Stimulated activated CD4-positive, alpha-beta T cell treated with anti-CD3 and anti-CD28 coated beads, Interleukin-15, amount 100 ng/mL, for 24 hours (primary cell): Measurements from ENCODE around the gene ITGAV.

Source experiments
- DNase-seq: peaks from one replicate; pipeline ENCODE4 v3.0.0-alpha.2; 2020

ITGAV gene

GRCh38 chr2:186575856-186576255 is 14.0 kb upstream of the ITGAV start:
- no peak for DNase-seq

- no peak for DNase-seq
Observed at GRCh38 chr2:186576614-186577013, 13.2 kb upstream of the ITGAV start.

DNA sequence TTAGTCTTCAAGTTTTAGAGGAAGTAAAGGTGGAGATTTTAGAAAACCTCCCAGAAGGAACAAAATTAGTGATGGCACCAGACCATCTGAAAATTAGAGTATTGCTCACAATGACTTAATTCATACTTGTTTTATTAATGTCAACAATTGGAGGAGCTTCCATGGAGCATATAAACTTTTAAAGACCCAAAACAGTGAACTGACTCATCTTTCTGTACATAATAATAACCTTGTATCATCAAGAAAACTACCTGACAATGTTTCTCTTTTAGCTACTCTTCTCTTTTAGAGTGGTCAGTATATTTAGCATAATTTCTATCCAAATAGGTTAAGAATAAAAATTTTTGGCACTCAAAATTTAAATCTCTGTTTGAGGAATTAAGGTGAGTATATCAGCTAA is 7.2 kb upstream of the ITGAV start:
- DNase-seq, result no peak

DNA sequence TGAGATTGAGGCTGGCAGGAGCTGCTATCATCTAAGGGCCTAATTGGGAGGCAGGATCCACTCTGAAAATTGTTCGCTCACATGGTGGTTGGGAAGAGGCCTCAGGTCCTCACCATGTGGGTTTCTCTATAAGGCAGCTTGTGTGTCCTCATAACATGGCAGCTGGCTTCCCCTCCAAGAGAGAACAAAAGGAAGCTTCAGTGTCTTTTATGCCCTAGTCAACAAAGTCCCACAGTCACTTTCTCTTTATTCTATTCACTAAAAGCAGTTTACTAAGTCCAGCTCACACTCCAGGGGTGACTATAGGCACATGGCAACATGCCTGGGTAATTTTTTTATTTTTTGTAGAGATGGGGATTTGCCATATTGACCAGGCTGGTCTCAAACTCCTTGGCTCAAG is 5.8 kb upstream of the ITGAV start:
- no peak for DNase-seq

DNA sequence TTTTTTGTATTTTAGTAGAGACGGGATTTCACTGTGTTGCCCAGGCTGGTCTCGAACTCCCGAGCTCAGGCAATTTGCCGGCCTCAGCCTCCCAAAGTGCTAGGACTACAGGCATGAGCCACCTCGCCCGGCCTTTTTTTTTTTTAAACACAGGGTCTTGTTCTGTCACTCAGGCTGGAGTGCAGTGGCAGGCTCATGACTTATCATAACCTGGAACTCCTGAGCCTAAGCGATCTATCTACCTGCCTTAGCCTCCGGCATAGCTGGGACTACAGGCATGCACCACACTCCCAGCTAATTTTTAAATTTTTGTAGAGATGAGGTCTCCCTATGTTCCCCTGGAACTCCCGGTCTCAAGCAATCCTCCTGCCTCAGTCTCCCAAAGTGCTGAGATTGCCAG is 1.4 kb upstream of the ITGAV start:
- no peak for DNase-seq

GRCh38 chr2:186588940-186589611 is 780 bp upstream of the ITGAV start:
- DNase-seq, result no peak

DNA sequence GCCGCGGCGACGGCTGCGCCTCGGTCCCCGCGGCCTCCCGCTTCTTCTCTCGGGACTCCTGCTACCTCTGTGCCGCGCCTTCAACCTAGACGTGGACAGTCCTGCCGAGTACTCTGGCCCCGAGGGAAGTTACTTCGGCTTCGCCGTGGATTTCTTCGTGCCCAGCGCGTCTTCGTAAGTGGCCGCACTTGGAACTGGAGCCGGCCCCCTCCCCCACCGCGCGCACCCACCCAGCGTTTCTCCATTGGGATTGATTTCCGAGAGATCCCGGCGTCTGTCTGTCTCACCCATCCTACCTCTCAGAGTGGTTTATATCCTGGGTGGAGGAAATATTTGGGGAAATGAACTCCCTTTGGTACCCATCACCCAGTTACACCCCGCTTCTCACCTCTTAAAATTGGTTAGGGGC is 498 bp downstream of the ITGAV start:
- no peak for DNase-seq

DNA sequence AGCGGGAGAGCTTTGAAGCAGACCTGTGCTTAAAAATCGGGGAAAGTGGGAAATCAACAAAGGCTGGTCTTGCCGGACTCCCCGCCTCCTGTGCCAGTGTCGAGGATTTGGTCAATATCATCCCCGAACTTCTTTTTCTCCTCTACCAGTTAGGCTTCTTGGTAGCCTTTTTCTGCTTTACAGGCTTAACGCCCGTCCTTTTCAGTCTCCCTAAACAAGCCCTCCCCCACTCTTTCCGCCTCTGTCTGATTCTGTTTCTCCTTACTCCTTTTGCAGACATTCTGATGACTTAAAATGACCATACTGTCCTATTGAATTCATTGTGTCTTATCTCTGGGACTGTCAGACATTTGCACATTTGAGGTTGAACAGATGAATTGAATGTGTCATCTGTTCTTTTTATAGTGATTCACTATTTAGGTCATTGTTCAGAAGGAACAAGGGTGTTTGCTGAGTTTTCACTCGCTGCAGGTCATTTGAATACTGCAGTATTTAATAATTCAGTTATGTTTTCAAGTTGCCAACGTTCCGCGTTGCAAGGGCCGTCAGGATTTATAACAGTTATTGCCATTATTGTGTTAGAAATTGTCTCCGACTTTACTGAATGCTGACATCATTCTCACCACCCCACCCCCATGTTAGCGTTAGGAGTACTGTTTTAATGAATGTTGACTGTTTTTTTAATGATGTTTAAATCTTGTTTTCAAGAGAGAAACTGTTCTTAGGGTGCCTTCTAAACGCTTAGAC is 1.1 kb downstream of the ITGAV start:
- DNase-seq, result peak; percentile 33

- DNase-seq, result no peak
Observed at GRCh38 chr2:186591506-186591890, 1.6 kb downstream of the ITGAV start.

DNA sequence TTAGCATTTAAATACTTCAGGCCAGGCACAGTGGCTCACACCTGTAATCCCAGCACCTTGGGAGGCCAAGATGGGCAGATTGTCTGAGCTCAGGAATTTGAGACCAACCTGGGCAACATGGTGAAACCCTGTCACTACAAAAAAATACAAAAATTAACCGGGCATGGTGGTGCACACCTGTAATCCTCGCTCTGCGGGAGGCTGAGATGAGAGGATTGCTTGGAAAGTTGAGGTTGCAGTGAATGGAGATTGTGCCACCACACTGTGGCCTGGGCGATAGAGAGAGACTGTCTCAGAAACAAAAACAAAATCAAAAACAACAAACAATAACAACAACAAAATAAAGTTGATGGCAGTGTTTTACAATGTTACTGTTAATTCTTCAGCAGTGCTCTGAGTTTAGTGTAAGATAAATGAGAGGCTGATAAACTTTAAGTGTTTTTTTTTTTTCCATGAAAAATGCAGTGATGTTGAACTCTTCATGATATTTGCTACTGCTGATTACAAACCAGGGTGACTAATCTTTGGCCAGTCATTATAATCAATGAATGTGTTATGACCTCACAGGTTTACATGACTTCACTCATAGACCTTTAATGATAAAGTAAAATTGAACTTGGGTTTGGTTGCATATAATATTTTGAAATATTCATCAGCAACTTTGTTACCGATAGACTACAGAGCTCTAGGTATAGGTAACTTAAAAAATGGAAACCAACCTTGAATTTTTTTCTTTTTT is 2.5 kb downstream of the ITGAV start:
- DNase-seq, result no peak

GRCh38 chr2:186593523-186593922 is 3.7 kb downstream of the ITGAV start:
- no peak for DNase-seq

GRCh38 chr2:186594001-186594722 is 4.3 kb downstream of the ITGAV start:
- DNase-seq, result no peak

- DNase-seq, result no peak
Observed at GRCh38 chr2:186595219-186595618, 5.4 kb downstream of the ITGAV start.

DNA sequence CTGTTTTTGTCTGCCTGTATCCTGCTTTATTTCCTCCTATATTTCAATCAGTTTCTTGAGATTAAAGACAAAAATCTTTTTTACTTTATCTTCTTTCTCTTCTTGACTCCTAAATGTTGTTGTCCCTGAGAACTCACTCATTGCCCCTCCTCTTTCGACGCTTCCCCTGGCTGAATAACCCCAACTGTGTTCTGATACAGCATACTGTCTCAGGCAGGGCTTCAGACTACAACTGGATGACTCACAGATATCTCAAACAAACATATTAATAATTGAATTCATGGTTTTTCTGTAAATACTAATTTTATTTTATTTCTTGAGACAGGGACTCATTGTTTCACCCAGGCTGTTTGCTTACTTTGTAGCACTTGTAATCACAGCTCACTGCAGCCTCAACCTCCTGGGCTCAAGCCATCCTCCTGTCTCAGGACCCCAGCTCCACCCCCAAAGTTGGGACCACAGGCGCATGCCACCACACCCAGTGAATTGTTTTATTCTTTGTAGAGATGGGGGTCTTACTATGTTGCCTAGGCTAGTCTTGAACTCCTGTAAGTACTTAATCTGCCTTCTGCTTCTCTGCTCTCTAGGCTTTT is 9.4 kb downstream of the ITGAV start:
- DNase-seq, result no peak

DNA sequence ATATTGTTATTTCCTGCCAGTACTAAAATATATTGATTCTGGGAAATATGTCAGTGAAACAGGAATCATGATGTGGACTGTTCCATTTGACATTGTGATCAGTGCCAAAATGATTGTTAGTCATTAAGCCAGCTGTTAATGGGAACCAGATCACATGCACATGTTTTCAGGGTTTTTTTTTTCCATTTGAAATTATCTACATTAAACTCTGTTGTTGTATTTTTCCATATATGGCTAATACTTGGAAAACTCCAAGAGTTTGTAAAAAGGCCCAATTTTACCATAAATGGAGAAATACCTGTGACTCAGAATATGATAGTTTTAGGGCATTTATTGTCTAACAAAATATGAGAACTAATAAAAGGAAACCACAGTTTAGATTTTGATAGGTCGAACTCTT is 13.4 kb downstream of the ITGAV start:
- no peak for DNase-seq

- no peak for DNase-seq
Observed at GRCh38 chr2:186605041-186605440, 15.2 kb downstream of the ITGAV start.

DNA sequence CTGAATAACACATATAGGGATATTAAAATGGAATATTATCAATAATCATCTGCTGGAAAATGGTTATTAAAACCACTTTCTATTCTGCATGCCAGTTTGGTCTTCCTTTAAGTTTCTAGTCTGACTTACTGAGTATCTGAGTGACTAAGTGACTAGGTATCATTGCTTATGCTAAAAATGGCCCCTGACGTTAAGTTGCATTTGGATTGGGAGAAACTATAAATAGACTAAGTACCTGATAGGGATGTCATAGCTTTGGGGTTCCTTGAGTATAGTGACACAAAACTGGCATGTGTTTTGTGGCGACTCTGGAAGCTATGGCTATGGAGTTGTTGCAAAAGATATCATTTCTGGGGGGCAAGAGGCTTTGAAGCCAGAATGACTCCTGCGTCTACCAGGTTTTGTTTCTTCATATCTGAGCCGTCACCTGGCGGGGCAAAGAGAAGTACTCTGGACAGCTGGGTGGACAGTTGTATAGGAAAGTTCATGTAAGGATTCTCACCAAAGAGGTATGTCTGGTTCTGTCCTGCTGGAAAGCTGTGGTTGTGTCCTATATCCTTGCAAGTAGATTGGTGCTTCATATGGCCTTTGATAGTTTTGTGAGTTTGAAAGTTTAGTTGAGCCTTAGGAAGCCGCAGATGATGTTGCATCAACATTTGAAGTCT is 17.9 kb downstream of the ITGAV start:
- DNase-seq, result no peak

GRCh38 chr2:186610785-186611184 is 20.9 kb downstream of the ITGAV start:
- DNase-seq, result no peak

- DNase-seq, result no peak
Observed at GRCh38 chr2:186611526-186611925, 21.7 kb downstream of the ITGAV start.

DNA sequence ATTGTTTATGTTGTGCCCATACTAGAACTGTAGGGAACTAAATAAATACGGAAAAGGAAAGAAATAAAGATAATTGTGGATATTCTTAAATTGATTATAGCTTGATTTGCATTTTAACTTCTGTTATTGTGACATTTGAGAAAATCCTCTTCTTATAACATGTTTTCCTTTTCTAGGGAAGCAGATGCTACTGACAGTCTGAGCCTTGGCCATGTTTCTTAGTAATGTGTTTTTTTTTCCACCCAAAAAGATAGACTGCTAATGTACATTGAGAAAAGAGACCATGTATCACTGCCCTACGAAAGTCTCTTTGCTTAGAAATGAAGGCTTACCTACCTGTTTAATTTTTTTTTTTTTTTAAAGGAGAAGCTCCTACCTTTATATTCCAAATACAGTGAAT is 22.2 kb downstream of the ITGAV start:
- no peak for DNase-seq

GRCh38 chr2:186612555-186613440 is 22.9 kb downstream of the ITGAV start:
- no peak for DNase-seq
